Suprapubic skin (tissue), 4 donors: Measurements from ENCODE around the gene EHF. TPM values are rescaled to one million over a fixed set of nuclear protein-coding genes. Genes with fewer than 3 reads are reported as not detected.

Experiments
- DNase-seq, 2 donors: peaks; one replicate each; pipeline ENCODE4 v3.0.0-alpha.2; 2019; ENCODE audit warnings: low spot score in 2 of 2
- H3K27ac ChIP-seq: fragments of 200-600 bp; sonication (generic); one replicate; pipeline ENCODE4 v1.5.1; 2019
- H3K27me3 ChIP-seq: fragments of 200-600 bp; sonication (generic); one replicate; pipeline ENCODE4 v1.5.1; 2019
- H3K36me3 ChIP-seq: fragments of 200-600 bp; sonication (generic); one replicate; pipeline ENCODE4 v1.5.1; 2019
- H3K4me1 ChIP-seq: fragments of 200-600 bp; sonication (generic); one replicate; pipeline ENCODE4 v1.5.1; 2019
- H3K4me3 ChIP-seq: fragments of 200-600 bp; sonication (generic); one replicate; pipeline ENCODE4 v1.5.1; 2019; ENCODE audit warnings: mild to moderate bottlenecking
- H3K9me3 ChIP-seq: fragments of 200-600 bp; sonication (generic); one replicate; pipeline ENCODE4 v1.5.1; 2019
- CTCF ChIP-seq, 2 donors: fragments of 200-600 bp in 1 of 2; fragments of 450-650 bp in 1 of 2; sonication (generic) in 1 of 2; IDR thresholded peaks; one replicate each; pipeline ENCODE4 v1.5.1; 2016 to 2019; ENCODE audit warnings: antibody characterized with exemption in 2 of 2, mild to moderate bottlenecking in 1 of 2, moderate library complexity in 1 of 2
- EP300 ChIP-seq: sonication (generic); formaldehyde crosslinking; IDR thresholded peaks from one replicate; pipeline ENCODE4 v1.6.1; 2017; ENCODE audit warnings: antibody characterized with exemption
- POLR2A ChIP-seq, 2 donors: fragments of 450-650 bp; IDR thresholded peaks; one replicate each; pipeline ENCODE4 v1.6.1; 2017; ENCODE audit warnings: antibody characterized with exemption in 2 of 2, mild to moderate bottlenecking in 2 of 2, moderate library complexity in 2 of 2
- POLR2AphosphoS5 ChIP-seq, 3 donors: sonication (generic); formaldehyde crosslinking; IDR thresholded peaks; one replicate each; pipeline ENCODE4 v1.6.1; 2017; ENCODE audit warnings: antibody characterized with exemption in 3 of 3
- WGBS: methylation state at CpG from one replicate; pipeline ENCODE4 v1.1.5; 2018; 5-methylcytosine and 5-hydroxymethylcytosine counted together
- total RNA-seq, 4 donors: library from RNA; depleted of rRNA; stranded (reverse); fragments of >200 nt; gene quantifications; one replicate each; pipeline ENCODE4 v1.1.0, GENCODE V29; 2016

EHF gene
- total RNA-seq, 4 donors from 2014 or later = 99.2 to 138 (median 118) TPM

DNA sequence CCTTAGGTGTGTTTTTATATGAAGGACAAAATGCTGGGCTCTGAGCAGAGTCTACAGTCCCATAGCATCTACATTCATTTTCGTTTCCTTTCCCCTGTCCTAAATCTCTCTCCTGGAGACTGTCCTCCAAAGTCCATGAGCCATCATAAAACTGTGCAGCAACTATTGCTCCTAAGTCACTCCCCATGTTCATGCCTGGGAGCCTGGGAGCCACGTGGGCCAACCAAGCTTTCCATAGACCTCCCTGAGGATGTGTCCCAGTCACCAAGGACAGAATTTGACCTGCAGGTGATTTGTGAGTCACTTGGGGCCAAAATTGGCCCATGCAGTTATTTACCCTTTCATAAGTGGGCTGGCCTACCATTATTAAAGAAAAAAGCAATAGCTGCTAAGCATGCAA is 28.7 kb downstream of the EHF start:
- Histone ChIP-seq H3K36me3 (no peaks in the 10 kb centered on the region), H3K27ac (peak overlapping the region; percentile 54)

GRCh38 chr11:34650528-34650927 is 29.6 kb downstream of the EHF start:
- Histone ChIP-seq H3K27ac (peak overlapping the region; percentile 54), H3K4me1 (peaks cover 79% of the 10 kb centered on the region), H3K36me3 (no peaks in the 10 kb centered on the region), H3K4me3 (no peak overlapping the region), H3K27me3 (no peaks in the 10 kb centered on the region), H3K9me3 (no peaks in the 10 kb centered on the region)
- 41% methylated on average over 6 of the region's 6 CpGs for WGBS
- DNase-seq = no peak
- no peak for TF ChIP-seq POLR2AphosphoS5 (IDR thresholded peaks at IDR 0.05)
- no peak for TF ChIP-seq EP300
- TF ChIP-seq CTCF (IDR thresholded peaks at IDR 0.05) = no peak
- no peak for TF ChIP-seq POLR2A (IDR thresholded peaks at IDR 0.05)

More for the DNA sequence above, 28.7 kb downstream of the EHF start:
- peaks cover 79% of the 10 kb centered on the region for H3K4me1 ChIP-seq
- no peak overlapping the region for H3K4me3 ChIP-seq
- no peaks in the 10 kb centered on the region for H3K27me3 ChIP-seq
- TF ChIP-seq POLR2AphosphoS5 (IDR thresholded peaks at IDR 0.05) (no peak), EP300 (no peak)
- DNase-seq = no peak
- no peaks in the 10 kb centered on the region for H3K9me3 ChIP-seq
- 76% methylated on average over 2 of the region's 2 CpGs for WGBS

- WGBS = 76% methylated on average over 3 of the region's 3 CpGs
- Histone ChIP-seq H3K4me1 (peaks cover 71% of the 10 kb centered on the region), H3K36me3 (no peaks in the 10 kb centered on the region), H3K27ac (no peak overlapping the region), H3K4me3 (no peak overlapping the region), H3K9me3 (no peaks in the 10 kb centered on the region), H3K27me3 (no peaks in the 10 kb centered on the region)
- no peak for DNase-seq
- TF ChIP-seq EP300 = no peak
- TF ChIP-seq CTCF (IDR thresholded peaks at IDR 0.05) = no peak
- no peak for TF ChIP-seq POLR2AphosphoS5 (IDR thresholded peaks at IDR 0.05)
- no peak for TF ChIP-seq POLR2A (IDR thresholded peaks at IDR 0.05)
These were observed 30.7 kb downstream of the EHF start for GRCh38 chr11:34651551-34651950.

DNA sequence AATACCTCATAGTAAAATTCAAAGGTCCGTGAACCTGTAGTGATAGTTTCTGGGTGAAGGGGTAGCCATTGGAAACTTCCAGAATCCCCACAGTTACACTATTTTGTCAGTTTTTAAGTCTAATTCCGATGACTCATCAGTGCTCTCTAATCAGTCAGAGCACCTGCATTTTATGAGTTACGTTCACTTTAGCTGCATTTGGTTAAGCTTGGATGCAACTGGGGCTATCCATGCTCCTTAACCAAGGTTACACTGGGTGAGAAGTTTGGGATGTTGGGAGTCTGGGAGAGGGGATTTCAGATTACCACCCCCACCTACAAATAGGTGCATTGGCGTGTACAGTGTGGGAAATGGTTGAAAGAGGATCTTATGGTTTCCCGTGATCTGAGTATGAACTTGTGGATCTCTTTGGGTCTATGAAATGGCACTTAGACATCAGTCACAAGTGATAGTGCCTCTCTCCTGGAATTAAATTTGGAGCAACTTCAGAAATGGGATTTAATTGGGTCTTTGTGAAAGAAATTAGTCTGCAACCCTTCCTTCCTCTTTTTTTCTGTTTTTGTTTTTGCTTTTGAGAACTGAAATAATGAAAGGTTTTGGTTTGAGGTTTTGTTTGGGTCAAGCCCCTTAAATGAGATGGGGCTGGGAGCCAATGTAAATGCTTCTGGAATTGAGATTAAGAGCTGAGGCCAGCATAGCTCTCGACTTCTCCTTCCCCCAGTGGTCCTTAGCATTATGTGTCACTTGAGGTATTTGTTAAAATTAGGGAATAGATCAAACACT is 31.5 kb downstream of the EHF start:
- peak overlapping the region; percentile 85 for H3K27ac ChIP-seq
- no peaks in the 10 kb centered on the region for H3K27me3 ChIP-seq
- no peak overlapping the region for H3K4me3 ChIP-seq
- H3K36me3 ChIP-seq = no peaks in the 10 kb centered on the region
- H3K4me1 ChIP-seq = peaks cover 63% of the 10 kb centered on the region
- TF ChIP-seq CTCF (IDR thresholded peaks at IDR 0.05) = no peak
- TF ChIP-seq EP300 = no peak
- TF ChIP-seq POLR2AphosphoS5 (IDR thresholded peaks at IDR 0.05) = no peak
- no peak for TF ChIP-seq POLR2A (IDR thresholded peaks at IDR 0.05)
- 76% methylated on average over 6 of the region's 6 CpGs for WGBS
- DNase-seq = no peak
- H3K9me3 ChIP-seq = no peaks in the 10 kb centered on the region

GRCh38 chr11:34653031-34653430 is 32.1 kb downstream of the EHF start:
- TF ChIP-seq EP300 = no peak
- no peak for TF ChIP-seq POLR2A (IDR thresholded peaks at IDR 0.05)
- no peak for TF ChIP-seq POLR2AphosphoS5 (IDR thresholded peaks at IDR 0.05)
- no peak for TF ChIP-seq CTCF (IDR thresholded peaks at IDR 0.05)
- Histone ChIP-seq H3K4me3 (no peak overlapping the region), H3K4me1 (peaks cover 59% of the 10 kb centered on the region), H3K9me3 (no peaks in the 10 kb centered on the region), H3K36me3 (no peaks in the 10 kb centered on the region), H3K27ac (peak overlapping the region; percentile 85), H3K27me3 (no peaks in the 10 kb centered on the region)
- no peak for DNase-seq
- 70% methylated on average over 3 of the region's 3 CpGs for WGBS
